VCaP (cell line): ENCODE results near the gene ANAPC15.

ENCODE experiments used
- H3K27ac ChIP-seq: fragments of 450-650 bp; 2 replicates; pipeline ENCODE4 v1.5.1; 2017
- CTCF ChIP-seq: fragments of 450-650 bp; conservative IDR thresholded peaks from 2 replicates; pipeline ENCODE4 v1.5.1; 2017; ENCODE audit warnings: mild to moderate bottlenecking, moderate library complexity

ANAPC15 gene

GRCh38 chr11:72105888-72106287 lies 6.6 kb downstream of the ANAPC15 start, which contains the start of gene TOMT:
TOMT (plus strand) TSS chr11:72105924; CDS start chr11:72105952, 28 bp downstream.
- peak within 1 kb of the TSS; percentile 98; the same call in 1 of the 2 replicates for H3K27ac ChIP-seq
- no peak for TF ChIP-seq CTCF

GRCh38 chr11:72103754-72104167 lies 8.7 kb downstream of the ANAPC15 start:
- no peak for TF ChIP-seq CTCF
- H3K27ac ChIP-seq: peak overlapping the region; percentile 98

GRCh38 chr11:72102946-72103753 lies 9.3 kb downstream of the ANAPC15 start, which contains the start of gene LAMTOR1:
LAMTOR1 (minus strand) TSS chr11:72103297; CDS start chr11:72103224, 73 bp downstream.
- peak; percentile 56 for TF ChIP-seq CTCF
- peak within 1 kb of the TSS; percentile 98 for H3K27ac ChIP-seq

GRCh38 chr11:72102631-72102945 lies 9.9 kb downstream of the ANAPC15 start:
- peak overlapping the region; percentile 98 for H3K27ac ChIP-seq
- no peak for TF ChIP-seq CTCF

- no peak for TF ChIP-seq CTCF
- peak overlapping the region; percentile 98 for H3K27ac ChIP-seq
These were observed 10.3 kb downstream of the ANAPC15 start for GRCh38 chr11:72102162-72102561.

- H3K27ac ChIP-seq: no peak overlapping the region
- TF ChIP-seq CTCF: no peak
These were observed 12.0 kb downstream of the ANAPC15 start for GRCh38 chr11:72100462-72100861.

- H3K27ac ChIP-seq: no peak overlapping the region
- TF ChIP-seq CTCF: no peak
These were observed 12.5 kb downstream of the ANAPC15 start for GRCh38 chr11:72100009-72100408.
